HG02870 (cell line): ENCODE results near the gene SERP2.

ENCODE experiments used
- ATAC-seq: cut with Tn5 transposase; IDR thresholded peaks from one replicate; pipeline ENCODE4 v1.9.1; 2021; ENCODE audit warnings: mild to moderate bottlenecking, moderate library complexity; ENCODE audit not compliant: unreplicated experiment

Gene SERP2

GRCh38 chr13:44409595-44409994 is 36.0 kb downstream of the SERP2 start:
- ATAC-seq, result no peak

GRCh38 chr13:44410328-44410859 is 36.8 kb downstream of the SERP2 start:
- no peak for ATAC-seq

DNA sequence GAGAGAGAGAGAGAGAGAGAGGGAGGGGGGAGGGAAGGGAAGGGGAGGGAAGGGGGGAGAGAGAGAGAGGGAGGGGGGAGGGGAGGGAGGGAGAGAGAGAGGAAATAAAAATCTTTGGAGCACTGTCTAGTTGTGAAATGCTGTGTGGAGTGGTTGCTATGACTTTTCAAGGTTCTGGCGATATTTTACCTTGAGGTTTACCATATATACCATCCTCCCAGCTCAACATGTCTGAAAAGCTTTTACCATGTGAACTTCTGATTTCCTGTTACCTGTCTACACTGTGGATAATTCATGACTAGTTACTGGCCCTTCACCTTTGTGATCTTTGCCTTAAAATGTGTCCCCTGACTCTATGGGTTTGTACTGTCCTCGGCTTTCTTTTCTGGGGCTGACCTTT is 38.2 kb downstream of the SERP2 start:
- no peak for ATAC-seq

DNA sequence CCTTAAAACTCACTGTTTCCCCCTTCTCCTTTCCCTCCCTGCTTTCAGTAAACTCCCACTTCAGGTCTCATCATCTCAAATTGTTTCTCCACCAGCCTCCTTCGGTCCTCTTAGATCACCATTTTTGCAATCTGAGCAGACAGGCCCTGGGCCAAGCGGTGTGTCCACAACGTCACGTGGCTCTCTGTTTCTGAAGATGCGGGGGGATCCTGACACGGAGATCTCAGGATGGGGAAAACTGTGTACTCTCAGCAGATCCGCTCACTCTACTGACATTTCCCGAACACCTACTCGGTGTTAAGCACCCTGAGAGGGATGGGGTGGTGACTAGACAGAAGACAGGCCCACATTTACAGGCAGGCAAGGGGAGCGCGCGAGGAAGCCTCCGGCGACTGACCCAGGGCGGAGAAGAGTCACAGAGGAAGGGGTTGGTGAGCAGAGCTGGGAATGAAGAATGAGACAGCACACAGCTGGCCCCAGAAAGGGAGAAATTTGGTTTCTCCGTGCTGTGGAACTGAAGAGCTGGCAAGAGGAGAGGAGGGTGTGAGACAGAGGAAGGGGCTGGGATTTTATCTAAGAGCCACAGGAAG is 38.8 kb downstream of the SERP2 start:
- no peak for ATAC-seq

DNA sequence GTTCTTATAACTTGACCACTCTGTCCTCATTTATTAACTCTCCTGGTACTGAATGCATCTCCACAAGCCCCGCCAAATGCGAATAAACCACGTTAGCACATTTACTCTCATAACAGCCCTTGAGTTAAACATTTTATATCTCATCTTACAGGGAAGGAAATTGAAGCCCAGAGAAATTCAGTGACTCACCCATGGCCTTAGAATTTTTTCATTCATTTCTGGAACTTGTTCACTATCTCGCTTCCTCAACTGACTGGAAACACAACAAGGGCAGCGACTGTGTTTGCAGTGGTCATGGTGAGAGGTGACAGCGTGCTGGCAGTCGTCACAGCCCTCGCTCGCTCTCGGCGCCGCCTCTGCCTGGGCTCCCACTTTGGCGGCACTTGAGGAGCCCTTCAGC is 39.5 kb downstream of the SERP2 start:
- no peak for ATAC-seq

GRCh38 chr13:44414716-44415115 is 41.1 kb downstream of the SERP2 start:
- ATAC-seq, result no peak

DNA sequence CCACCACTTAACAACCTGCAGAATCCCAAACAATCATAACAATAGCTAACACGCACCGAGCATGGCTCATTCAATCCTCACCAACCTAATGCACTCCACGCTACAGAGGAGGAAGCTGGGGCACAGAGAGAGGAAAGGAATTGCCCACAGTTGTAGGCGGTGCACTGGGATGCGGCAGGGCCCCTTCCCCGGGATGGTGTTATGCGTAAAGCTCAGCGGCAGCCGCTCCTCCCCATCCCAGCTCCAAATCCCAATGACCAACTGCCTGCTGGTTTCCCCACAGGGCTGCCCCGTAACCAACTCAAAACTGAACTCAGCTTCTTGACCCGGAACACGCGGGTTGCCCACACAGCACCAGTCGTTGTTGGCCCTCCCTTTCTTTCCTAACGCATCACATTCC is 42.2 kb downstream of the SERP2 start:
- no peak for ATAC-seq

DNA sequence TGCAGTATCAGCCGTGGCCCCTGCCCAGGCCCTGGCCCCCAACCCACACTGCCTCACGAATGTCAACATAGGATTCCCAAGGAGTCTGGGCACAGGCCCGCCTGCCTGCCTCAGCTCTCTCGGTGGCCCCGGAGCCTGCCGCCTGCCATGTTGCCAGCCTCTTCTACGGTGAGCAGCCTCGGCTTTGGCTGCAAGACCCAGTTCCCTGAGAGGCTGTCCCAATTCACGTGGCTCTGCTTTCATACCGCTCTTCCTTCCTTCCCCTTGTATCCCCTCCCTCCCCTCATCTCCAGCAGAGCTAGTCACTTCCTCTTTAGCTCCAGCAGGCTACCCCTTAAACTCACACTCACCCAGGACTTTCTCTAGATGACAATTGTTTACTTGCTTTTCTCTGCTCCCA is 42.7 kb downstream of the SERP2 start:
- ATAC-seq, result no peak

DNA sequence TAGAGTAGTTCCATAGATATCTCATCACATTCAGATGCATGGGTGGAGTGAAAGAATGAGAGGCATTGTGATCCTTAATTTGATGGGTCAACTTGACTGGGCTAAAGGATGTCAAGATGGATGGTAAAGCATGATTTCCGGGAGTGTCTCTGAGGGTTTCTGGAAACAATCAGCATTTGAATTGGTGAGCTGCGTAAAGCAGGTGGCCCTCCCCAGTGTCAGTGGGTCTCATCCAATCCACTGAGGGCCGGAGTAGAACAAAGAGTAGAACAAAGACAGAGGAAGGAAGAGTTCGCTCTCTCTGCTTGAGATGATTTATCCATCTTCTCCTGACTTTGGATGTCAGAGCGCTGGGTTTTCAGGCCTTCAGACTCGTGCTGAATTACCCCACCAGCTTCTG is 43.1 kb downstream of the SERP2 start:
- ATAC-seq, result no peak

GRCh38 chr13:44417446-44417845 is 43.8 kb downstream of the SERP2 start:
- ATAC-seq, result no peak

- no peak for ATAC-seq
Measured at GRCh38 chr13:44417876-44418275, 44.3 kb downstream of the SERP2 start.

DNA sequence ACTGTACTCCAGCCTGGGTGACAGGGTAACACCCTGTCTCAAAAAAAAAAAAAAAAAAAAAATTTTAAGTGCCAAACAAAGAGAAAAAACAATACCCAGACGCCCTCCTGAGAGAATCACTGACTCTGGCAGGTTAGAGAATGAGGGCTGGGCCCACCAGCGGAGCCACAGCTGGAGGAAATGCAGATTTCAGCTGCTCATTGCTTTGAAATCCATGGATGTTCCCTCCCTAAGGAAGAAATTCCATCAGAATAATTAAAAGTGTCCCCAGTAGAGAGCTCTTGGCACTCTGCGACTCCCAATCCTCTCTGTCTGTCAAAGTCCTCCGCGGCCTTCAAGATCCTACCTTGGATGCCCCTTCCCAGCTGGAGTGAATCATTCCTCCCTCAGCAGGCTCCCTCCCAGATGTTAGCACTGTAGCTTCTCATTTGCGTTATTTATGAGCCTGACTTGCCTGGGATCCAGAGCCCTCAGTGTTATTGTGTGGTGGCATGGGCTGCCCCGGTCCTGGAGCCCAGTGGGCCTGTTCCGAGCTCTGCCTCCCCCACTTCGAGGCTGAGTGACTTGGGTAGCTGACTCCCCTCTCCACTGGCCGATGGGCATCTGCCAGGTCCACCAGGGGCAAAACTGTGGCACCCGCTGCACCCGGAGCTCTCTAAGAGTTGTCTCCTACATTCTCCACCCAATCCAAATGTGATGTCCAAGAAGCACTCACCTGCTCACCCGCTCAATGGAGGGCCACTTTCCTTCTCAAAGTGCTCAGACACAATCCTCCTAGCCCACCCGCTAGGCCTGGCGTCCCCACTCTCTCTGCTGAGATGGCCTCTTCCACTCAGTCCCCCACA is 47.0 kb downstream of the SERP2 start:
- ATAC-seq, result no peak

DNA sequence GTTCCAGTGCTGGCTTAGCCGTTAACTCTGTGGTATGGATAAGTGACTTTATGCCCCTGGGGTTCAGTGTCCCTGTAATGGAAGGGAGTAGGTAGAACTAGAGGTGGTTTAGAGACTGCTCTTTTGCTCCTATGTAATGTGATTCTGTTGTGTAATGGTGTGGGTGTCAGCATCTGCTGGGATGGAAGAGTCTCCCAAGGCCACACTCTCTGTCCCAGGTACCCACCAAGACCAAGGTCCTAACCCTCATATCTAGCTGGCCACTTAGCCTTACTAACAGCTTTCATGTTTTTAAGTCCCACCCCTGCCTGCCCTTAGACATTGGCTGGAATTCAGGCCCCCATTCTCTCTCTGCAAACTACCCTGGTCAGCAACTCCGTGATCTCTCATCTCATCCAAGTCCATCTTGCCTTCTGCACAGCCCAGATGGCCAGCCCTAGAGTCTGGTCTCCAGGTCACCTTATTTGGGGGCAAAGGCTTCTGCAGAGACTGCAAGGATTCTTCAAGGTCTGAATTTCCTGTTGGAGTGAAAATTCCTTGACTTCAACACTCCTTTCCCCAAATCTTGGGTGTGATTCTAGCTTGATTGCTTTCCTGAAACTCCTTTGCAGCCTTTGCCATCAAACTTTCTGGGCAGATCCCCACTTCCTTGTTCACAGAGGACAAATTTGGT is 48.4 kb downstream of the SERP2 start:
- no peak for ATAC-seq

GRCh38 chr13:44422755-44423643 is 49.4 kb downstream of the SERP2 start:
- no peak for ATAC-seq

DNA sequence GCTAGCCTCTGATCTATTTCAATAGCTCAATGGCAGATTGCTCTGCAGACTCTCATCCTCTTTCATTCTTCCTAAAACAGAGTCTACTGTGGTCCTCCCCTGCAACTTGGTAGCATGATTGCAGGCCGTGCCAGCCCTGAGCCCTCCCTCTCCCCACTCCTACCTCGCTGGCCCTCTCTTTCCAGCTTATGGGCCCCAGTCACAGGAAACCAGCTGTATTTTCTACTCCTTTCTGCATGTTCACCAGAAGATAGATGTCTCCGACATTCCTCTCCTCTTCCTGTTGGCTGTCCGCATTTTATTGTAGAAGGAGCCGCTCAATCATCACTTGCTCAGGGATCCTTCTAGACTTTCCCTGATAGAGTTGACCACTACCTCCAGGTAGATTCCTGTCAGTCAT is 50.2 kb downstream of the SERP2 start:
- ATAC-seq, result no peak

- no peak for ATAC-seq
Measured at GRCh38 chr13:44425041-44425814, 51.6 kb downstream of the SERP2 start.

DNA sequence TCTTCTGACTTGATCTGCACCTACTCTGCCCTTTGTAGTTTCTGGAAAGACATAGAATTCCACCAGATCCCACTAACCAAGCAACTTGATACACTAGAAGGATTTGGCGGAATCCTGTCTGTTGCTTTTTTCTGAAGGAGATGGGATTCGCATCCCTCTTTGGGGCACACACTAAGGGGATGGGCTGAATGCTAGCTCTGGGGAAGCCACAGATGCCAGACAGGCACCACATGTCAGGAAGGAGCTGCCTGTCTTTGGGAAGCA is 52.1 kb downstream of the SERP2 start:
- ATAC-seq, result no peak

- ATAC-seq, result no peak
Measured at GRCh38 chr13:44426461-44426860, 52.8 kb downstream of the SERP2 start.

DNA sequence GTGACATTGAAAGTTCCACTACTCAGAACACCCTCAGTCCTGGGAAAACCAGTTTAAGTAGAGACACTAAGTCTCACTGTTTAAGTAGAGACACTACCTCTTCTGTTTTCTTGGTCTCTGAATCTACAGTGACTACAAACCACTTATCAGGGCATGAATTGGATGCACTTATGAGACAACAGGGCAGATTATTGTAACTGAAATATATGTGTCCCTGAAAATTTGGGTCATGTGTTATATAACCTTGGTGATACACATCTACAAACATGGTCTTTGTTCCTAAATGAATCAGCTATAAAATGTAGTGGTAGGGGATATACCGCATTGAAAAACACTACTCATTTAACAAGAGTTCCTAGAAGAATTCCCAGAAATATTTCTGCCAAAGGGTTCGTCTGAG is 55.7 kb downstream of the SERP2 start:
- no peak for ATAC-seq

GRCh38 chr13:44431150-44431549 is 57.5 kb downstream of the SERP2 start:
- ATAC-seq, result no peak
